ENCODE data around the gene UMODL1.

DNA sequence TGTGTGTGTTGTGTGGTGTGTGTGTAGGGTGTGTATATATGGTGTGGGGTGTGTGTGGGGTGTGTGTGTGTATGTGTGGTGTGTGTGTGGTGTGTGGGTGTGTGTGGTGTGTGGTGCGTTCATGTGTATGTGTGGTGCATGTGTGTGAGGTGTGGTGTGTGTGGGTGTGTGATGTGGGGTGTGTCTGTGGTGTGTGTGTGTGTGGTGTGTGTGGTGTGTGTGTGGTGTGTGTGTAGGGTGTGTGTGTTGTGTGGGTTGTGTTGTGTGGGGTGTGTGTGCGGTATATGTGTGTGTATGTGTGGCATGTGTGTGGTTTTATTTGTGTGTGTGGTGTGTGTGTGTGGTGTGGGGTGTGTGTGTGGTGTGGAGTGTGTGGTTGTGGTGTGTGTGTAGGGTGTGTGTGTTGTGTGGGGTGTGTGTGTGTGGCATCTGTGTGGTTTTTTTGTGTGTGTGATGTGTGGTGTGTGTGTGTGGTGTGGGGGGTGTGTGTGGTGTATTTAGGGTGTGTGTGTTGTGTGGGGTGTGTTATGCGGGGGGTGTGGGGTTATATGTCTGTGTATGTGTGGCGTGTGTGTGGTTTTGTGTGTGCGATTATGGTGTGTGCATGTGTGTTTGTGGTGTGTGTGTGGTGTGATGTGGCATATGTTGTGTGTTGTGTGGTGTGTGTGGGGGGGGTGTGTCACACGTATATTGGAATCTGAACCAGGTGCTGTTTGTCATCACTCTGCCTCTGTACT is 43.9 kb upstream of the UMODL1 start:
- TF ChIP-seq, protein P1, sequence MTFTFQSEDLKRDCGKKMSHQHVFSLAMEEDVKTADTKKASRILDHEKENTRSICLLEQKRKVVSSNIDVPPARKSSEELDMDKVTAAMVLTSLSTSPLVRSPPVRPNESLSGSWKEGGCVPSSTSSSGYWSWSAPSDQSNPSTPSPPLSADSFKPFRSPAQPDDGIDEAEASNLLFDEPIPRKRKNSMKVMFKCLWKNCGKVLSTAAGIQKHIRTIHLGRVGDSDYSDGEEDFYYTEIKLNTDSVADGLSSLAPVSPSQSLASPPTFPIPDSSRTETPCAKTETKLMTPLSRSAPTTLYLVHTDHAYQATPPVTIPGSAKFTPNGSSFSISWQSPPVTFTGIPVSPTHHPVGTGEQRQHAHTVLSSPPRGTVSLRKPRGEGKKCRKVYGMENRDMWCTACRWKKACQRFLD (tag by site-specific recombination; IDR thresholded peaks at IDR 0.05), result peak; percentile 21; the same call in 1 of the 2 replicates
- no peak for TF ChIP-seq ZNF24 (tag by site-specific recombination; IDR thresholded peaks at IDR 0.05)
- TF ChIP-seq, protein P2, sequence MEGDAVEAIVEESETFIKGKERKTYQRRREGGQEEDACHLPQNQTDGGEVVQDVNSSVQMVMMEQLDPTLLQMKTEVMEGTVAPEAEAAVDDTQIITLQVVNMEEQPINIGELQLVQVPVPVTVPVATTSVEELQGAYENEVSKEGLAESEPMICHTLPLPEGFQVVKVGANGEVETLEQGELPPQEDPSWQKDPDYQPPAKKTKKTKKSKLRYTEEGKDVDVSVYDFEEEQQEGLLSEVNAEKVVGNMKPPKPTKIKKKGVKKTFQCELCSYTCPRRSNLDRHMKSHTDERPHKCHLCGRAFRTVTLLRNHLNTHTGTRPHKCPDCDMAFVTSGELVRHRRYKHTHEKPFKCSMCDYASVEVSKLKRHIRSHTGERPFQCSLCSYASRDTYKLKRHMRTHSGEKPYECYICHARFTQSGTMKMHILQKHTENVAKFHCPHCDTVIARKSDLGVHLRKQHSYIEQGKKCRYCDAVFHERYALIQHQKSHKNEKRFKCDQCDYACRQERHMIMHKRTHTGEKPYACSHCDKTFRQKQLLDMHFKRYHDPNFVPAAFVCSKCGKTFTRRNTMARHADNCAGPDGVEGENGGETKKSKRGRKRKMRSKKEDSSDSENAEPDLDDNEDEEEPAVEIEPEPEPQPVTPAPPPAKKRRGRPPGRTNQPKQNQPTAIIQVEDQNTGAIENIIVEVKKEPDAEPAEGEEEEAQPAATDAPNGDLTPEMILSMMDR (tag by site-specific recombination; IDR thresholded peaks at IDR 0.05), result no peak

All from HEK293 (cell line).